BLaER1 treated with 17β-estradiol and CSF1 and Interleukin-3, amounts not matched to agents 10 nM and 100 nM (cell line): ENCODE measurements around the gene CFAP210.
"Not testable (repeated sequence)": the region's sequence is repeated elsewhere in the genome, so short reads cannot be mapped to it uniquely, and the experiment has no call there.

ENCODE experiments used
- H3K27ac ChIP-seq, 11 experiments: shearing (Covaris generic); formaldehyde crosslinking; 2 replicates each; pipeline ENCODE4 v1.8.1; 2022
- H3K27me3 ChIP-seq, 11 experiments: shearing (Covaris generic); formaldehyde crosslinking; 2 replicates each; pipeline ENCODE4 v1.8.1; 2022
- H3K36me3 ChIP-seq, 11 experiments: shearing (Covaris generic); formaldehyde crosslinking; 2 replicates each; pipeline ENCODE4 v1.8.1; 2022
- H3K4me1 ChIP-seq, 10 experiments: shearing (Covaris generic); formaldehyde crosslinking; 2 replicates each; pipeline ENCODE4 v1.8.1; 2022
- H3K4me2 ChIP-seq, 11 experiments: shearing (Covaris generic); formaldehyde crosslinking; 2 replicates each; pipeline ENCODE4 v1.8.1; 2022
- H3K4me3 ChIP-seq, 10 experiments: shearing (Covaris generic); formaldehyde crosslinking; 2 replicates each; pipeline ENCODE4 v1.8.1; 2022
- H3K9ac ChIP-seq, 11 experiments: shearing (Covaris generic); formaldehyde crosslinking; 2 replicates each; pipeline ENCODE4 v1.8.1; 2022
- H3K9me3 ChIP-seq, 11 experiments: shearing (Covaris generic); formaldehyde crosslinking; replicated peaks in 1 of 11; 2 replicates each; pipeline ENCODE4 v1.8.1; 2022
- H4K20me1 ChIP-seq, 11 experiments: shearing (Covaris generic); formaldehyde crosslinking; 2 replicates each; pipeline ENCODE4 v1.8.1; 2022
- Cebpa-rat ChIP-seq, 11 experiments: shearing (Covaris generic); IDR thresholded peaks; 2 replicates each; pipeline ENCODE4 v1.8.1; 2022

Gene CFAP210

DNA sequence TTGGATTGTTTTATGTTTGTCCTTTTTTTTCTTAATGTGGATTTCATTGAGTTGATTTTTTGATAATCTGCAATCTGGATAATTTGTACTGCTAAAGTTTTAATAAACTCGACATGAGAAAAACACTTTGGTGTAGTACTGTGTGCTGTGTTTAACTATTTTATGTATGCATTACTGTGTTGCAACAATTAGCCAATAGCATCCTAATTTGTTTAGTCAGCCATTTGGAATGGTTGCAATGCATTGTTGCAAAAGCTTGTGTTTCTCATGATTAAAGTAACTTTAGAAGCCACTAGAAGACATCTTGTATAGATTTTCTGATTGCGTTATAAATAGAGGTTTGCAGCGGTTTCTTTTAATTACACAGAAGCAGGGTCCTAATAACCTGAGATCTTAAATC lies 56.6 kb downstream of the CFAP210 start:
- Histone ChIP-seq H4K20me1 (peaks cover 0 to 6% (median 0%) of the 10 kb centered on the region in 11 experiments; a peak in 2 of 22 replicates), H3K36me3 (peaks cover 60 to 84% (median 72%) of the 10 kb centered on the region in 11 experiments), H3K4me3 (no peak overlapping the region), H3K9me3 (no peaks in the 10 kb centered on the region), H3K27me3 (no peaks in the 10 kb centered on the region), H3K27ac (no peak overlapping the region), H3K4me2 (no peak overlapping the region), H3K9ac (no peak overlapping the region), H3K4me1 (no peaks in the 10 kb centered on the region)
- TF ChIP-seq Cebpa-rat (IDR thresholded peaks at IDR 0.05): no peak

DNA sequence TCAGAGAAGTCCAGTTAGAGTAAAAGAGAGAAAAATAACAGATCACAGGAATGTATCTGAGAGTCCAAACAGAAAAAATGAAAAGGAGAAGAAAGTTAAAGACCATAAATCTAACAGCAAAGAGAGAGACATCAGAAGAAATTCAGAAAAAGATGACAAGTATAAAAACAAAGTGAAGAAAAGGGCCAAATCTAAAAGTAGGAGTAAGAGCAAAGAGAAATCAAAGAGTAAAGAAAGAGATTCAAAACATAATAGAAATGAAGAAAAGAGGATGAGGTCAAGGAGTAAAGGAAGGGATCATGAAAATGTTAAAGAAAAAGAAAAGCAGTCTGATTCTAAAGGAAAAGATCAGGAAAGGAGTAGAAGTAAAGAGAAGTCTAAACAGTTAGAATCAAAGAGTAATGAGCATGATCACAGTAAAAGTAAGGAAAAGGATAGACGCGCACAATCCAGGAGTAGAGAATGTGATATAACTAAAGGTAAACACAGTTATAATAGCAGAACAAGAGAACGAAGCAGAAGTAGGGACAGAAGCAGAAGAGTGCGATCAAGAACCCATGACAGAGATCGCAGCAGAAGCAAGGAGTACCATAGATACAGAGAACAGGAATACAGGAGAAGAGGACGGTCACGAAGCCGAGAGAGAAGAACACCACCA lies 57.6 kb downstream of the CFAP210 start:
- H4K20me1 ChIP-seq: peaks cover 0 to 6% (median 0%) of the 10 kb centered on the region in 11 experiments; a peak in 2 of 22 replicates
- no peak for TF ChIP-seq Cebpa-rat (IDR thresholded peaks at IDR 0.05)
- no peak overlapping the region for H3K27ac ChIP-seq
- H3K4me2 ChIP-seq: no peak overlapping the region
- no peaks in the 10 kb centered on the region for H3K27me3 ChIP-seq
- peaks cover 70 to 95% (median 82%) of the 10 kb centered on the region in 11 experiments for H3K36me3 ChIP-seq
- no peaks in the 10 kb centered on the region for H3K4me1 ChIP-seq
- no peak overlapping the region for H3K4me3 ChIP-seq
- no peak overlapping the region for H3K9ac ChIP-seq
- no peaks in the 10 kb centered on the region for H3K9me3 ChIP-seq

DNA sequence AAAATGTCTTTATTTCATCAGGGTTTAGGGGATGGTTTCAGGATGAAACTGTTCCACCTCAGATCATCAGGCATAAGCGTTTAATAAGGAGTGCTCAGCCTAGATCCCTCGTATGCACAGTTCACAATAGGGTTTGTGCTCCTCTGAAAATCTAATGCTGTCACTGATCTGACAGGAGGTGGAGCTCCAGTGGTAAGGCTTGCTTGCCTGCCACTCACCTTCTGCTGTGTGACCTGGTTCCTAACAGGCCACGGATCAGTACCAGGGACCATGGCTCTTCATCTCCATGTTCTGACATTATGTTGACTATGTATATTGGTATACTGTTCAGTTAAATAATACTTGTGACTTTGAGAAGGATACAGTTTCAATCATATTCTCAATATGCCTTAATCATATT lies 68.4 kb downstream of the CFAP210 start:
- TF ChIP-seq Cebpa-rat (IDR thresholded peaks at IDR 0.05): no peak
- Histone ChIP-seq H4K20me1 (peaks cover 0 to 15% (median 0%) of the 10 kb centered on the region in 11 experiments; a peak in 5 of 22 replicates), H3K9ac (no peak overlapping the region)

GRCh38 chr2:169623235-169623634 lies 71.0 kb downstream of the CFAP210 start:
- Histone ChIP-seq H4K20me1 (peaks cover 0 to 33% (median 8%) of the 10 kb centered on the region in 11 experiments; a peak in 11 of 22 replicates), H3K9me3 (0 out of 22 replicates have a peak, but pooled peaks cover 0 to under 1% (median 0%) of the 10 kb centered on the region in 11 experiments), H3K27me3 (no peaks in the 10 kb centered on the region), H3K36me3 (peaks cover 75 to 100% (median 94%) of the 10 kb centered on the region in 11 experiments), H3K9ac (no peak overlapping the region), H3K4me3 (no peak overlapping the region), H3K4me2 (no peak overlapping the region), H3K27ac (no peak overlapping the region), H3K4me1 (peaks cover 0 to 10% (median 0%) of the 10 kb centered on the region in 10 experiments; a peak in 2 of 20 replicates)
- TF ChIP-seq Cebpa-rat (IDR thresholded peaks at IDR 0.05): no peak

More for the DNA sequence above, 68.4 kb downstream of the CFAP210 start:
- Histone ChIP-seq H3K4me2 (no peak overlapping the region), H3K27me3 (no peaks in the 10 kb centered on the region), H3K9me3 (no peaks in the 10 kb centered on the region), H3K36me3 (peaks cover 70 to 100% (median 94%) of the 10 kb centered on the region in 11 experiments), H3K27ac (no peak overlapping the region), H3K4me3 (no peak overlapping the region), H3K4me1 (peaks cover 0 to 10% (median 0%) of the 10 kb centered on the region in 10 experiments; a peak in 2 of 20 replicates)

DNA sequence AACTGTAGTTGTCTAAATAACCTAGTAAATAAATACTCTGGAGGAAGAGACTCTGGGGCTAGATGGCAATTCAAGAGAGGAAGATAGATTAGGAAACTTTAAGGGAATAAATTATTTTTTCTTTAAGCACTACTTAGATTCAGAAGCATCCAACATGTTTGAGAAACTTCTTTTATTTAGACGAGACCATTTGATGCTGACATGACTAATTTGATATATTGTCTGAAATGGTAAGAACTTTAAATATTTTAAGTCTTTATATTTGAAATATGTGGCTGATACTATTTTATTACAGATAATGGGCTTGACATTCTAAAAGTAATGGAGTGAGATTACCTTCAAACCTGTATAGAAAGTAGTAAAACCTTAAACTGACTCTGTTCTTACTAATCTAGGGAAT lies 73.7 kb downstream of the CFAP210 start:
- Histone ChIP-seq H3K27ac (no peak overlapping the region), H3K9me3 (peaks cover 16 to 28% (median 20%) of the 10 kb centered on the region in 11 experiments), H3K27me3 (no peaks in the 10 kb centered on the region), H3K4me3 (no peak overlapping the region), H3K36me3 (peaks cover 74 to 100% (median 94%) of the 10 kb centered on the region in 11 experiments), H3K4me2 (no peak overlapping the region), H4K20me1 (peaks cover 0 to 43% (median 8%) of the 10 kb centered on the region in 11 experiments; a peak in 11 of 22 replicates), H3K4me1 (peaks cover 0 to 10% (median 0%) of the 10 kb centered on the region in 10 experiments; a peak in 2 of 20 replicates), H3K9ac (no peak overlapping the region)
- TF ChIP-seq Cebpa-rat (IDR thresholded peaks at IDR 0.05): no peak

GRCh38 chr2:169619946-169620345 lies 74.3 kb downstream of the CFAP210 start:
- Histone ChIP-seq H3K4me1 (peaks cover 0 to 10% (median 0%) of the 10 kb centered on the region in 10 experiments; a peak in 2 of 20 replicates), H4K20me1 (peaks cover 0 to 43% (median 8%) of the 10 kb centered on the region in 11 experiments; a peak in 11 of 22 replicates), H3K36me3 (peaks cover 79 to 100% (median 94%) of the 10 kb centered on the region in 11 experiments), H3K4me2 (no peak overlapping the region), H3K4me3 (no peak overlapping the region), H3K9ac (no peak overlapping the region), H3K9me3 (peaks cover 22 to 34% (median 25%) of the 10 kb centered on the region in 11 experiments), H3K27ac (no peak overlapping the region), H3K27me3 (no peaks in the 10 kb centered on the region)
- no peak for TF ChIP-seq Cebpa-rat (IDR thresholded peaks at IDR 0.05)

GRCh38 chr2:169615982-169616381 lies 78.2 kb downstream of the CFAP210 start:
- not testable (repeated sequence) for H3K4me2 ChIP-seq, H3K27ac ChIP-seq, H3K27me3 ChIP-seq, H3K9ac ChIP-seq, H3K4me1 ChIP-seq, H3K4me3 ChIP-seq
- Histone ChIP-seq H3K9me3 (peaks cover 29 to 44% (median 35%) of the 10 kb centered on the region in 11 experiments), H4K20me1 (peaks cover 4 to 39% (median 10%) of the 10 kb centered on the region in 11 experiments; a peak in 10 of 22 replicates), H3K36me3 (peaks cover 86 to 100% (median 96%) of the 10 kb centered on the region in 11 experiments)

- Histone ChIP-seq H4K20me1 (peaks cover 0 to 21% (median 3%) of the 10 kb centered on the region in 11 experiments; a peak in 7 of 22 replicates), H3K27me3 (no peaks in the 10 kb centered on the region), H3K4me2 (no peak overlapping the region), H3K36me3 (peaks cover 91 to 100% (median 98%) of the 10 kb centered on the region in 11 experiments), H3K9me3 (peaks cover 29 to 44% (median 35%) of the 10 kb centered on the region in 11 experiments), H3K27ac (no peak overlapping the region), H3K4me1 (no peaks in the 10 kb centered on the region), H3K4me3 (no peak overlapping the region), H3K9ac (no peak overlapping the region)
- TF ChIP-seq Cebpa-rat (IDR thresholded peaks at IDR 0.05): no peak
Observed at GRCh38 chr2:169613876-169614275, 80.3 kb downstream of the CFAP210 start.

DNA sequence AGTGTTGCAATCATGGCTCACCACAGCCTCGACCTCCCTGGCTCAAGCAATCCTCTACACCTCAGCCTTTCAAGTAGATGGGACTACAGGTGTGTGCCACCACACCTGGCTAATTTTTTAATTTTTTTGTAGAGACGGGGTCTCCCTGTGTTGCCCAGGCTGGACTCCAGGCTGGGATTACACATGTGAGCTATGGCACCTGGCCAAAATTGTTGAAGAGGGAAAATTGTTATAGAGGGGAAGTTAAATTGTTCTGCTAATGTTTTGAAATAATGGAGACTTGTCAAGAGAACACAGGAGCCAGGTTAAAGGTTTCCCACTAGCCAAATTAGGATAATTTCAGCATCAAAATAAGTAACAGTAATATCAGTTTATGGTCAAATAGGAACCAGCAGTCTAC lies 84.9 kb downstream of the CFAP210 start:
- no peaks in the 10 kb centered on the region for H3K4me1 ChIP-seq
- TF ChIP-seq Cebpa-rat (IDR thresholded peaks at IDR 0.05): no peak
- H3K36me3 ChIP-seq: peaks cover 90 to 100% (median 96%) of the 10 kb centered on the region in 11 experiments
- H3K9me3 ChIP-seq: peaks cover 0 to 9% (median 8%) of the 10 kb centered on the region in 11 experiments; a peak in 12 of 22 replicates
- H3K4me2 ChIP-seq: no peak overlapping the region
- H3K27me3 ChIP-seq: no peaks in the 10 kb centered on the region
- no peak overlapping the region for H3K4me3 ChIP-seq
- H3K9ac ChIP-seq: no peak overlapping the region
- H4K20me1 ChIP-seq: peaks cover 0 to 20% (median 12%) of the 10 kb centered on the region in 11 experiments; a peak in 14 of 22 replicates
- H3K27ac ChIP-seq: no peak overlapping the region
